Stimulated activated naive CD8-positive, alpha-beta T cell treated with anti-CD3 and anti-CD28 coated beads, Interleukin-15, Interleukin-2, amounts not matched to agents 100 ng/mL and 50 ng/mL, for 24 hours (primary cell): Measurements from ENCODE around the gene NDST1.

Experiments used
- H3K27ac Mint-ChIP-seq: one replicate; pipeline ENCODE4 v1.8.0; 2021; ENCODE audit warnings: mild to moderate bottlenecking, mixed read lengths
- H3K27me3 Mint-ChIP-seq: one replicate; pipeline ENCODE4 v1.8.0; 2021; ENCODE audit warnings: mixed read lengths
- H3K36me3 Mint-ChIP-seq: one replicate; pipeline ENCODE4 v1.8.0; 2021; ENCODE audit warnings: low read depth, mixed read lengths
- H3K4me1 Mint-ChIP-seq: one replicate; pipeline ENCODE4 v1.8.0; 2021; ENCODE audit warnings: low read depth, mixed read lengths
- H3K4me3 Mint-ChIP-seq: one replicate; pipeline ENCODE4 v1.8.0; 2021; ENCODE audit warnings: mild to moderate bottlenecking, mixed read lengths
- H3K9me3 Mint-ChIP-seq: one replicate; pipeline ENCODE4 v1.8.0; 2021; ENCODE audit warnings: mixed read lengths

NDST1 gene

GRCh38 chr5:150553402-150553801, 45.5 kb downstream of the NDST1 start:
- Mint-ChIP-seq H3K4me3 (no peak overlapping the region), H3K27me3 (no peaks in the 10 kb centered on the region), H3K9me3 (no peaks in the 10 kb centered on the region), H3K36me3 (no peaks in the 10 kb centered on the region), H3K4me1 (no peaks in the 10 kb centered on the region), H3K27ac (no peak overlapping the region)

- Mint-ChIP-seq H3K9me3 (no peaks in the 10 kb centered on the region), H3K4me1 (no peaks in the 10 kb centered on the region), H3K27ac (no peak overlapping the region), H3K27me3 (no peaks in the 10 kb centered on the region), H3K36me3 (no peaks in the 10 kb centered on the region), H3K4me3 (no peak overlapping the region)
These were observed 46.0 kb downstream of the NDST1 start for GRCh38 chr5:150553911-150554310.

GRCh38 chr5:150554857-150555256, 46.9 kb downstream of the NDST1 start:
- H3K27me3 Mint-ChIP-seq = no peaks in the 10 kb centered on the region
- H3K4me3 Mint-ChIP-seq = no peak overlapping the region
- H3K27ac Mint-ChIP-seq = no peak overlapping the region
- no peaks in the 10 kb centered on the region for H3K9me3 Mint-ChIP-seq
- no peaks in the 10 kb centered on the region for H3K4me1 Mint-ChIP-seq
- no peaks in the 10 kb centered on the region for H3K36me3 Mint-ChIP-seq

- no peak overlapping the region for H3K27ac Mint-ChIP-seq
- H3K4me3 Mint-ChIP-seq = no peak overlapping the region
- no peaks in the 10 kb centered on the region for H3K9me3 Mint-ChIP-seq
- no peaks in the 10 kb centered on the region for H3K36me3 Mint-ChIP-seq
- no peaks in the 10 kb centered on the region for H3K4me1 Mint-ChIP-seq
- no peaks in the 10 kb centered on the region for H3K27me3 Mint-ChIP-seq
These were observed 48.2 kb downstream of the NDST1 start for GRCh38 chr5:150556106-150556505.

GRCh38 chr5:150556859-150557508, 49.1 kb downstream of the NDST1 start:
- no peaks in the 10 kb centered on the region for H3K4me1 Mint-ChIP-seq
- H3K4me3 Mint-ChIP-seq = no peak overlapping the region
- H3K27ac Mint-ChIP-seq = no peak overlapping the region
- no peaks in the 10 kb centered on the region for H3K27me3 Mint-ChIP-seq
- H3K9me3 Mint-ChIP-seq = no peaks in the 10 kb centered on the region
- no peaks in the 10 kb centered on the region for H3K36me3 Mint-ChIP-seq

- Mint-ChIP-seq H3K4me3 (no peak overlapping the region), H3K36me3 (no peaks in the 10 kb centered on the region), H3K27me3 (no peaks in the 10 kb centered on the region), H3K9me3 (no peaks in the 10 kb centered on the region), H3K4me1 (no peaks in the 10 kb centered on the region), H3K27ac (no peak overlapping the region)
These were observed 49.6 kb downstream of the NDST1 start for GRCh38 chr5:150557509-150557872.

- Mint-ChIP-seq H3K36me3 (no peaks in the 10 kb centered on the region), H3K27ac (no peak overlapping the region), H3K4me1 (no peaks in the 10 kb centered on the region), H3K4me3 (no peak overlapping the region), H3K9me3 (no peaks in the 10 kb centered on the region), H3K27me3 (no peaks in the 10 kb centered on the region)
These were observed 50.2 kb downstream of the NDST1 start for GRCh38 chr5:150558088-150558621.

GRCh38 chr5:150559088-150559487, 51.2 kb downstream of the NDST1 start:
- Mint-ChIP-seq H3K4me3 (no peak overlapping the region), H3K27ac (no peak overlapping the region), H3K4me1 (no peaks in the 10 kb centered on the region), H3K27me3 (no peaks in the 10 kb centered on the region), H3K36me3 (no peaks in the 10 kb centered on the region), H3K9me3 (no peaks in the 10 kb centered on the region)

GRCh38 chr5:150559701-150560100, 51.8 kb downstream of the NDST1 start:
- no peak overlapping the region for H3K27ac Mint-ChIP-seq
- H3K4me3 Mint-ChIP-seq = no peak overlapping the region
- no peaks in the 10 kb centered on the region for H3K9me3 Mint-ChIP-seq
- H3K4me1 Mint-ChIP-seq = no peaks in the 10 kb centered on the region
- no peaks in the 10 kb centered on the region for H3K36me3 Mint-ChIP-seq
- no peaks in the 10 kb centered on the region for H3K27me3 Mint-ChIP-seq

- H3K27me3 Mint-ChIP-seq = no peaks in the 10 kb centered on the region
- H3K4me1 Mint-ChIP-seq = no peaks in the 10 kb centered on the region
- no peak overlapping the region for H3K4me3 Mint-ChIP-seq
- H3K27ac Mint-ChIP-seq = no peak overlapping the region
- H3K36me3 Mint-ChIP-seq = no peaks in the 10 kb centered on the region
- H3K9me3 Mint-ChIP-seq = no peaks in the 10 kb centered on the region
These were observed 52.7 kb downstream of the NDST1 start for GRCh38 chr5:150560401-150561191.

- H3K4me1 Mint-ChIP-seq = no peaks in the 10 kb centered on the region
- no peaks in the 10 kb centered on the region for H3K27me3 Mint-ChIP-seq
- no peak overlapping the region for H3K4me3 Mint-ChIP-seq
- H3K36me3 Mint-ChIP-seq = no peaks in the 10 kb centered on the region
- no peak overlapping the region for H3K27ac Mint-ChIP-seq
- no peaks in the 10 kb centered on the region for H3K9me3 Mint-ChIP-seq
These were observed 53.2 kb downstream of the NDST1 start for GRCh38 chr5:150561192-150561512.

GRCh38 chr5:150561571-150562275, 53.8 kb downstream of the NDST1 start:
- Mint-ChIP-seq H3K9me3 (no peaks in the 10 kb centered on the region), H3K27ac (no peak overlapping the region), H3K36me3 (no peaks in the 10 kb centered on the region), H3K27me3 (no peaks in the 10 kb centered on the region), H3K4me3 (no peak overlapping the region), H3K4me1 (no peaks in the 10 kb centered on the region)

- Mint-ChIP-seq H3K27me3 (no peaks in the 10 kb centered on the region), H3K27ac (no peak overlapping the region), H3K36me3 (no peaks in the 10 kb centered on the region)
These were observed 54.9 kb downstream of the NDST1 start for GRCh38 chr5:150562832-150563231.

GRCh38 chr5:150565868-150566267, 57.9 kb downstream of the NDST1 start:
- Mint-ChIP-seq H3K36me3 (no peaks in the 10 kb centered on the region), H3K27me3 (no peaks in the 10 kb centered on the region), H3K9me3 (no peaks in the 10 kb centered on the region), H3K4me1 (no peaks in the 10 kb centered on the region), H3K27ac (no peak overlapping the region), H3K4me3 (no peak overlapping the region)

More at GRCh38 chr5:150562832-150563231, 54.9 kb downstream of the NDST1 start:
- Mint-ChIP-seq H3K9me3 (no peaks in the 10 kb centered on the region), H3K4me3 (no peak overlapping the region), H3K4me1 (no peaks in the 10 kb centered on the region)

GRCh38 chr5:150567031-150567717, 59.2 kb downstream of the NDST1 start:
- Mint-ChIP-seq H3K4me3 (no peak overlapping the region), H3K27me3 (no peaks in the 10 kb centered on the region), H3K4me1 (no peaks in the 10 kb centered on the region)

More at GRCh38 chr5:150567031-150567717, 59.2 kb downstream of the NDST1 start:
- H3K36me3 Mint-ChIP-seq = no peaks in the 10 kb centered on the region
- H3K27ac Mint-ChIP-seq = no peak overlapping the region
- H3K9me3 Mint-ChIP-seq = no peaks in the 10 kb centered on the region
